ENCODE data around the gene TRIM67. TPM values are rescaled to one million over a fixed set of nuclear protein-coding genes. Genes with fewer than 3 reads are reported as not detected.

Gene TRIM67
- total and polyA plus RNA-seq, 2 donors (not counting 1 experiment from before 2014, with no cell fraction given): not detected

- H3K9me3 Mint-ChIP-seq (ENCODE audit: insufficient read depth): peaks cover 6% of the 10 kb centered on the region
These were observed 43.0 kb upstream of the TRIM67 start for GRCh38 chr1:231118704-231119453.

DNA sequence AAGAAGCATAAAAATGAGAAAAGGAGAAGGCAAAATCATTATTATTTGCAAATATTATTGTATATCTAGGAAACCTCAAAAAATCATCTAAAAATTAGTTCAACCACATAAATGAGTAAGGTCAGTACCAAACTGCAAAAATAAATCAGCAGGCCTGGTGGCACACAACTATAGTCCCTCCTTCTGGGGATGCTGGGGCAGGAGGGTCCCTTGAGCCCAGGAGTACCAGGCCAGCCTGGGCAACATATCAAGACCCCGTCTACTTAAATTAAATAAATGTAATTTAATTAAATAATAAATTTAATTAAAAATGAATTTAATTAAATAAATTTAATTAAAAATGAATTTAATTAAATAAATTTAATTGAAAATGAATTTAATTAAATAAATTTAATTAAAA, 40.3 kb upstream of the TRIM67 start:
- Histone ChIP-seq H3K9me3 (ENCODE audit: control extremely low read depth in 1 of 3, control insufficient read depth in 2 of 3, insufficient read depth in 1 of 3, low read length in 2 of 3) (peaks cover 3 to 13% (median 3%) of the 10 kb centered on the region in 3 donors), H3K27ac (ENCODE audit: low read length in 2 of 2) (no peak overlapping the region), H3K4me2 (replicated peaks; ENCODE audit: low read depth, low read length, poor library complexity, severe bottlenecking) (no peak overlapping the region), H2AFZ (ENCODE audit: insufficient read depth, low read depth, low read length, poor library complexity, severe bottlenecking) (no peak overlapping the region), H3K27me3 (replicated peaks in 1 of 4; ENCODE audit: control extremely low read depth in 1 of 4, control insufficient read depth in 3 of 4, insufficient read depth in 4 of 4, low read length in 3 of 4) (peaks cover 0 to 3% (median 0%) of the 10 kb centered on the region in 4 experiments), H3K4me1 (ENCODE audit: control insufficient read depth in 2 of 2, insufficient read depth in 2 of 2, low read length in 2 of 2) (no peaks in the 10 kb centered on the region), H3K9ac (ENCODE audit: low read length) (no peak overlapping the region), H4K20me1 (ENCODE audit: control insufficient read depth, insufficient read depth, low read length, poor library complexity, severe bottlenecking) (no peaks in the 10 kb centered on the region), H3K36me3 (replicated peaks in 1 of 2; ENCODE audit: control extremely low read depth in 1 of 2, control insufficient read depth in 1 of 2, extremely low read depth in 1 of 2, insufficient read depth in 2 of 2, low read length in 1 of 2) (no peaks in the 10 kb centered on the region), H3K4me3 (ENCODE audit: control extremely low read depth in 1 of 5, extremely low read depth in 1 of 5, insufficient read depth in 1 of 5, low read depth in 2 of 5, low read length in 4 of 5) (no peak overlapping the region), H3K79me2 (ENCODE audit: control insufficient read depth, insufficient read depth, low read length) (no peaks in the 10 kb centered on the region)
- DNase-seq: no peak
- no peak for TF ChIP-seq EZH2 (IDR thresholded peaks at IDR 0.05; ENCODE audit: borderline replicate concordance, insufficient read depth, low read depth, low read length, poor library complexity, severe bottlenecking)
- TF ChIP-seq, protein P1, sequence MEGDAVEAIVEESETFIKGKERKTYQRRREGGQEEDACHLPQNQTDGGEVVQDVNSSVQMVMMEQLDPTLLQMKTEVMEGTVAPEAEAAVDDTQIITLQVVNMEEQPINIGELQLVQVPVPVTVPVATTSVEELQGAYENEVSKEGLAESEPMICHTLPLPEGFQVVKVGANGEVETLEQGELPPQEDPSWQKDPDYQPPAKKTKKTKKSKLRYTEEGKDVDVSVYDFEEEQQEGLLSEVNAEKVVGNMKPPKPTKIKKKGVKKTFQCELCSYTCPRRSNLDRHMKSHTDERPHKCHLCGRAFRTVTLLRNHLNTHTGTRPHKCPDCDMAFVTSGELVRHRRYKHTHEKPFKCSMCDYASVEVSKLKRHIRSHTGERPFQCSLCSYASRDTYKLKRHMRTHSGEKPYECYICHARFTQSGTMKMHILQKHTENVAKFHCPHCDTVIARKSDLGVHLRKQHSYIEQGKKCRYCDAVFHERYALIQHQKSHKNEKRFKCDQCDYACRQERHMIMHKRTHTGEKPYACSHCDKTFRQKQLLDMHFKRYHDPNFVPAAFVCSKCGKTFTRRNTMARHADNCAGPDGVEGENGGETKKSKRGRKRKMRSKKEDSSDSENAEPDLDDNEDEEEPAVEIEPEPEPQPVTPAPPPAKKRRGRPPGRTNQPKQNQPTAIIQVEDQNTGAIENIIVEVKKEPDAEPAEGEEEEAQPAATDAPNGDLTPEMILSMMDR (IDR thresholded peaks at IDR 0.05): no peak
- no peak overlapping the region for H3K27ac Mint-ChIP-seq
- no CpG with 5 or more reads among the region's 1 CpG for WGBS (ENCODE audit: insufficient coverage)
- ChIA-PET CTCF (no interaction called here), POLR2A (no interaction called here)
- H3K9me3 Mint-ChIP-seq (ENCODE audit: insufficient read depth): peaks cover 6% of the 10 kb centered on the region
- no peak for ATAC-seq (ENCODE audit: low read depth)
- intact Hi-C loops (cut with micrococcal nuclease): no loop called here
- no peaks in the 10 kb centered on the region for H3K4me1 Mint-ChIP-seq
- H3K4me3 Mint-ChIP-seq: no peak overlapping the region
- H3K27me3 Mint-ChIP-seq: peaks cover 21% of the 10 kb centered on the region

More at GRCh38 chr1:231118704-231119453, 43.0 kb upstream of the TRIM67 start:
- 48% methylated on average over 2 of the region's 8 CpGs for WGBS (ENCODE audit: insufficient coverage)
- Histone ChIP-seq H2AFZ (ENCODE audit: insufficient read depth, low read depth, low read length, poor library complexity, severe bottlenecking) (no peak overlapping the region), H4K20me1 (ENCODE audit: control insufficient read depth, insufficient read depth, low read length, poor library complexity, severe bottlenecking) (no peaks in the 10 kb centered on the region), H3K4me2 (replicated peaks; ENCODE audit: low read depth, low read length, poor library complexity, severe bottlenecking) (no peak overlapping the region), H3K4me3 (ENCODE audit: control extremely low read depth in 1 of 5, extremely low read depth in 1 of 5, insufficient read depth in 1 of 5, low read depth in 2 of 5, low read length in 4 of 5) (no peak overlapping the region), H3K9me3 (ENCODE audit: control extremely low read depth in 1 of 3, control insufficient read depth in 2 of 3, insufficient read depth in 1 of 3, low read length in 2 of 3) (peaks cover 3 to 9% (median 3%) of the 10 kb centered on the region in 3 donors), H3K9ac (ENCODE audit: low read length) (no peak overlapping the region), H3K27ac (ENCODE audit: low read length in 2 of 2) (no peak overlapping the region), H3K4me1 (ENCODE audit: control insufficient read depth in 2 of 2, insufficient read depth in 2 of 2, low read length in 2 of 2) (no peaks in the 10 kb centered on the region), H3K79me2 (ENCODE audit: control insufficient read depth, insufficient read depth, low read length) (no peaks in the 10 kb centered on the region), H3K27me3 (replicated peaks in 1 of 4; ENCODE audit: control extremely low read depth in 1 of 4, control insufficient read depth in 3 of 4, insufficient read depth in 4 of 4, low read length in 3 of 4) (peaks cover 0 to 3% (median 0%) of the 10 kb centered on the region in 4 experiments), H3K36me3 (replicated peaks in 1 of 2; ENCODE audit: control extremely low read depth in 1 of 2, control insufficient read depth in 1 of 2, extremely low read depth in 1 of 2, insufficient read depth in 2 of 2, low read length in 1 of 2) (no peaks in the 10 kb centered on the region)
- no peak overlapping the region for H3K27ac Mint-ChIP-seq
- no peak for TF ChIP-seq EZH2 (IDR thresholded peaks at IDR 0.05; ENCODE audit: borderline replicate concordance, insufficient read depth, low read depth, low read length, poor library complexity, severe bottlenecking)
- TF ChIP-seq, protein P1 (IDR thresholded peaks at IDR 0.05): no peak
- intact Hi-C loops (cut with micrococcal nuclease): no loop called here
- POLR2A ChIA-PET: no interaction called here
- H3K4me3 Mint-ChIP-seq: no peak overlapping the region
- ATAC-seq (ENCODE audit: low read depth) (no peak), DNase-seq (no peak)
- CTCF ChIA-PET: no interaction called here
- H3K27me3 Mint-ChIP-seq: peaks cover 20% of the 10 kb centered on the region
- no peaks in the 10 kb centered on the region for H3K4me1 Mint-ChIP-seq
